ENCODE measurements around the gene HIBCH.

GRCh38 chr2:190235551-190236075 is 84.0 kb downstream of the HIBCH start:
- TF ChIP-seq CTCF (optimal IDR thresholded peaks at IDR 0.05 in 1 of 3, IDR thresholded peaks at IDR 0.05 in 1 of 3, conservative IDR thresholded peaks at IDR 0.05 in 1 of 3; ENCODE audit: extremely low read depth in 1 of 3, insufficient read depth in 2 of 3, low read length in 3 of 3), result no peak
- no peak for TF ChIP-seq EZH2 (IDR thresholded peaks at IDR 0.05; ENCODE audit: low read length)
